DND-41 (cell line): Measurements from ENCODE around the gene GRM5.

Experiments used
- EZH2 ChIP-seq: IDR thresholded peaks from 3 replicates; pipeline ENCODE4 v1.6.1; 2012; ENCODE audit warnings: borderline replicate concordance, low read depth, mild to moderate bottlenecking, moderate library complexity, low read length, inconsistent platforms; ENCODE audit not compliant: severe bottlenecking
- TF ChIP-seq, protein P1 (sequence below): IDR thresholded peaks from 2 replicates; pipeline ENCODE4 v1.5.1; 2012; ENCODE audit warnings: borderline replicate concordance, low read length, moderate library complexity, mild to moderate bottlenecking; ENCODE audit not compliant: poor library complexity, severe bottlenecking; ENCODE audit errors: extremely low read depth

DNA sequence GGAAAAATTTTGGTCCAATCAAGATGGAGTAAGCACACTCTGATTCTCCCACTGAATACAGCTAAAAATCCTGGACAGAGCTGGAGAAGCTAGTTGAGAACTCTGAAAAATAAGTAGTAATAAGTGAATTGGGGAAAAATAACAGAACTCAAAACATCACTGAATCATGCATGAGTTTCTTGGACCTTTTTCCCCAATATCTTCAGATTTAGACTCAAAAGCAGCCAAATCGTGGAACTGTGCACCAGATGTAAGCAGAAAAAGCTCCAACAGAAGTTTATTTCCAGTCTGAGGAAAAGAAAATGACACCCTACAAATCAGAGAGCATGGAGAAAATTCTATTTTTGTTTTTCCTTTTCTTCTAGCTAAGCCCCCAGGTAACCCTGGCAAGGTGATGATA lies 448.6 kb downstream of the GRM5 start:
- TF ChIP-seq EZH2 = no peak
- TF ChIP-seq, protein P1, sequence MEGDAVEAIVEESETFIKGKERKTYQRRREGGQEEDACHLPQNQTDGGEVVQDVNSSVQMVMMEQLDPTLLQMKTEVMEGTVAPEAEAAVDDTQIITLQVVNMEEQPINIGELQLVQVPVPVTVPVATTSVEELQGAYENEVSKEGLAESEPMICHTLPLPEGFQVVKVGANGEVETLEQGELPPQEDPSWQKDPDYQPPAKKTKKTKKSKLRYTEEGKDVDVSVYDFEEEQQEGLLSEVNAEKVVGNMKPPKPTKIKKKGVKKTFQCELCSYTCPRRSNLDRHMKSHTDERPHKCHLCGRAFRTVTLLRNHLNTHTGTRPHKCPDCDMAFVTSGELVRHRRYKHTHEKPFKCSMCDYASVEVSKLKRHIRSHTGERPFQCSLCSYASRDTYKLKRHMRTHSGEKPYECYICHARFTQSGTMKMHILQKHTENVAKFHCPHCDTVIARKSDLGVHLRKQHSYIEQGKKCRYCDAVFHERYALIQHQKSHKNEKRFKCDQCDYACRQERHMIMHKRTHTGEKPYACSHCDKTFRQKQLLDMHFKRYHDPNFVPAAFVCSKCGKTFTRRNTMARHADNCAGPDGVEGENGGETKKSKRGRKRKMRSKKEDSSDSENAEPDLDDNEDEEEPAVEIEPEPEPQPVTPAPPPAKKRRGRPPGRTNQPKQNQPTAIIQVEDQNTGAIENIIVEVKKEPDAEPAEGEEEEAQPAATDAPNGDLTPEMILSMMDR = no peak
